HepG2 (cell line): ENCODE measurements around the gene KCNQ1OT1. TPM values are rescaled to one million over a fixed set of nuclear protein-coding genes. Genes with fewer than 3 reads are reported as not detected.

Source experiments
- ATF7 ChIP-seq, 2 experiments: fragments of 450-650 bp in 1 of 2; sonication (generic) in 1 of 2; formaldehyde crosslinking in 1 of 2; IDR thresholded peaks; 2 replicates each; pipeline versions ENCODE4 v1.4.0 to v1.6.1; 2016 to 2020; ENCODE audit warnings: antibody characterized with exemption in 1 of 2, mild to moderate bottlenecking in 1 of 2, missing genetic modification reagents in 1 of 2
- DR1 ChIP-seq: sonication (generic); formaldehyde crosslinking; IDR thresholded peaks from 2 replicates; pipeline ENCODE4 v1.8.0; 2021; ENCODE audit warnings: mild to moderate bottlenecking, missing genetic modification reagents, inconsistent platforms
- FOSL2 ChIP-seq: sonication (generic); formaldehyde crosslinking; IDR thresholded peaks from 2 replicates; pipeline ENCODE4 v1.4.0; 2020; ENCODE audit warnings: missing genetic modification reagents
- HCFC1 ChIP-seq: fragments of 150-350 bp; IDR thresholded peaks from 2 replicates; pipeline ENCODE4 v1.6.1; 2014; ENCODE audit warnings: low read depth, low read length
- IRF2 ChIP-seq: IDR thresholded peaks from 2 replicates; pipeline ENCODE4 v1.6.1; 2018; ENCODE audit warnings: missing genetic modification reagents, missing compliant biosample characterization
- JARID2 ChIP-seq: sonication (generic); formaldehyde crosslinking; IDR thresholded peaks from 2 replicates; pipeline ENCODE4 v1.8.1; 2023; ENCODE audit warnings: missing genetic modification reagents, inconsistent platforms; ENCODE audit not compliant: insufficient replicate concordance
- KDM3A ChIP-seq: IDR thresholded peaks from 2 replicates; pipeline ENCODE4 v1.6.1; 2018; ENCODE audit warnings: low read depth, missing compliant biosample characterization
- NAIF1 ChIP-seq: sonication (generic); formaldehyde crosslinking; IDR thresholded peaks from 2 replicates; pipeline ENCODE4 v1.5.0; 2020; ENCODE audit warnings: mild to moderate bottlenecking, missing genetic modification reagents, borderline replicate concordance
- NKX3-1 ChIP-seq: sonication (generic); formaldehyde crosslinking; IDR thresholded peaks from 2 replicates; pipeline ENCODE4 v1.5.0; 2020; ENCODE audit warnings: missing genetic modification reagents
- PHF20 ChIP-seq: sonication (generic); formaldehyde crosslinking; IDR thresholded peaks from 2 replicates; pipeline ENCODE4 v1.5.0; 2020; ENCODE audit warnings: mild to moderate bottlenecking, missing genetic modification reagents
- PHF5A ChIP-seq: IDR thresholded peaks from one replicate; pipeline ENCODE4 v1.6.1; 2018; ENCODE audit warnings: low read depth, missing genetic modification reagents; ENCODE audit not compliant: unreplicated experiment
- POLR2A ChIP-seq, 2 experiments: IDR thresholded peaks; 2 replicates each; pipeline ENCODE4 v1.6.1; 2011; ENCODE audit warnings: low read depth in 2 of 2, low read length in 2 of 2, mild to moderate bottlenecking in 1 of 2, moderate library complexity in 1 of 2; ENCODE audit not compliant: insufficient read depth in 1 of 2
- RNF2 ChIP-seq: fragments of 450-650 bp; conservative IDR thresholded peaks from 2 replicates; pipeline ENCODE4 v1.6.1; 2016; ENCODE audit warnings: low read depth
- SP2 ChIP-seq: sonication (generic); formaldehyde crosslinking; IDR thresholded peaks from 2 replicates; pipeline ENCODE4 v1.5.1; 2020; ENCODE audit warnings: mild to moderate bottlenecking, missing genetic modification reagents
- SP4 ChIP-seq: sonication (generic); formaldehyde crosslinking; IDR thresholded peaks from 2 replicates; pipeline ENCODE4 v1.8.1; 2023; ENCODE audit warnings: mild to moderate bottlenecking, missing genetic modification reagents
- SRF ChIP-seq: IDR thresholded peaks from 2 replicates; pipeline ENCODE4 v1.6.1; 2011; ENCODE audit warnings: mild to moderate bottlenecking, low read depth, low read length, moderate library complexity
- ZFY ChIP-seq: sonication (generic); formaldehyde crosslinking; IDR thresholded peaks from 2 replicates; pipeline ENCODE4 v1.4.0; 2020; ENCODE audit warnings: missing genetic modification reagents
- ZNF232 ChIP-seq: sonication (generic); formaldehyde crosslinking; IDR thresholded peaks from 2 replicates; pipeline ENCODE4 v1.4.0; 2020; ENCODE audit warnings: missing genetic modification reagents, borderline replicate concordance
- ZNF460 ChIP-seq: sonication (generic); formaldehyde crosslinking; IDR thresholded peaks from 2 replicates; pipeline ENCODE4 v1.5.1; 2020; ENCODE audit warnings: missing genetic modification reagents, mild to moderate bottlenecking, borderline replicate concordance
- ZNF567 ChIP-seq: sonication (generic); formaldehyde crosslinking; IDR thresholded peaks from 2 replicates; pipeline ENCODE4 v1.8.1; 2023; ENCODE audit warnings: mild to moderate bottlenecking, missing genetic modification reagents, borderline replicate concordance
- polyA plus RNA-seq, 8 experiments: library from polyadenylated mRNA; depleted of rRNA in 3 of 8; stranded (reverse) in 7 of 8; unstranded in 1 of 8; fragments of >200 nt; fragmentation: Illumina TruSeq in 4 of 8; extraction: Trizol in 4 of 8; gene quantifications; 2 replicates each; pipeline versions ENCODE4 v1.2.1 to v1.2.3, GENCODE V29; 2011 to 2016; ENCODE audit warnings: low read depth in 4 of 8, missing spikeins in 1 of 8, mixed read lengths in 1 of 8; ENCODE audit not compliant: insufficient read depth in 1 of 8
- total RNA-seq, 5 experiments: library from RNA; depleted of rRNA; stranded (reverse); fragments of >200 nt; fragmentation: Illumina TruSeq; extraction: Trizol; gene quantifications; 2 replicates each; pipeline ENCODE4 v1.2.3, GENCODE V29; 2016; ENCODE audit warnings: low read depth in 1 of 5
- TF ChIP-seq, protein P1 (sequence below): sonication (generic); formaldehyde crosslinking; IDR thresholded peaks from 2 replicates; pipeline ENCODE4 v1.4.0; 2020; ENCODE audit warnings: missing genetic modification reagents, borderline replicate concordance
- TF ChIP-seq, protein P2 (sequence below): sonication (generic); formaldehyde crosslinking; IDR thresholded peaks from 2 replicates; pipeline ENCODE4 v1.8.0; 2023; ENCODE audit warnings: mild to moderate bottlenecking, missing genetic modification reagents
- TF ChIP-seq, protein P3 (sequence below): sonication (generic); formaldehyde crosslinking; IDR thresholded peaks from 2 replicates; pipeline ENCODE4 v1.9.0; 2022; ENCODE audit warnings: low read depth, missing genetic modification reagents

KCNQ1OT1 gene
- total and polyA plus RNA-seq, 2 of the 13 experiments (the other 11 are each of a cell fraction or from before 2014, with no cell fraction given), result 1.3 to 18.9 TPM

DNA sequence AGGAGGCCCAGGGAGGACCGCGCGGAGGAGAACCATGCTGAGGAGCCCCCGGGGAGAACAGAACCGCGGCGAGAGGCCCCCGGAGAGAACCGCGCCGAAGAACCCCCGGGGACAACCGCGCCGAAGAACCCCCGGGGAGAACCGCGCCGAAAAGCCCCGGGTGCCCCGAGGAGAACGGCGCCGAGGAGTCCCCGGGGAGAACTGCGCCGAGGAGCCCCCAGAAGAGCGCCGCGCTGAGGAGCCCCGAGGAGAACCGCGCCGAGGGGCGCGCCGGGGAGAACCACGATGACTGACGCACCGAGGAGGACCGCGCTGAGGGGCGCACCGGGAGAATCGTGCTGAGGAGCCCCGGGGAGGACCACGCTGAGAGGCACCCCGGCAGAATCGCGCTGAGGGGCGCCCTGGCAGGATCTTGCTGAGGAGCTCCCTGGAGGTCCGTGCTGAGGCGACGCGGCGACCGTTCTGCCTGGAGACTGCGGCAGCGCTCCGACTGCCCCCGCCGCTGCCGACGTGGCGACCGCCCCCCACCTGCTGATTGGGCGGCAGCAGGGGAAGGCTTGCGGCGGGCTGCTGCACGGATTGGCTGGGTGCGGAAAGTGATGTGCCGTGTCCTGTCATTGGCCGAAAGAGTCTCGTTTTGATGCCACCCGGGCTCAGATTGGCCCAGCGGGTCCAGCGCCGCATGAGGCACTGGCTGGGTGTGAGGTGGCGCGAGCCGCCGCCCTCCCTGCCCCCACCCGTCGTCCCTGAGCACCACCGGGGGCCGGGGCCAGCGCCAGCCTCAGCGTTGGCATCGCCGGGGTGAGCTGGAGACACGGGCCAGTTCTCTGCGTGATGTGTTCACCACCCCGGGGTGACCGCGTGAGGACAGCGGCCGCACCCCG is at the start of gene KCNQ1OT1 (continued):
- TF ChIP-seq, protein P1, sequence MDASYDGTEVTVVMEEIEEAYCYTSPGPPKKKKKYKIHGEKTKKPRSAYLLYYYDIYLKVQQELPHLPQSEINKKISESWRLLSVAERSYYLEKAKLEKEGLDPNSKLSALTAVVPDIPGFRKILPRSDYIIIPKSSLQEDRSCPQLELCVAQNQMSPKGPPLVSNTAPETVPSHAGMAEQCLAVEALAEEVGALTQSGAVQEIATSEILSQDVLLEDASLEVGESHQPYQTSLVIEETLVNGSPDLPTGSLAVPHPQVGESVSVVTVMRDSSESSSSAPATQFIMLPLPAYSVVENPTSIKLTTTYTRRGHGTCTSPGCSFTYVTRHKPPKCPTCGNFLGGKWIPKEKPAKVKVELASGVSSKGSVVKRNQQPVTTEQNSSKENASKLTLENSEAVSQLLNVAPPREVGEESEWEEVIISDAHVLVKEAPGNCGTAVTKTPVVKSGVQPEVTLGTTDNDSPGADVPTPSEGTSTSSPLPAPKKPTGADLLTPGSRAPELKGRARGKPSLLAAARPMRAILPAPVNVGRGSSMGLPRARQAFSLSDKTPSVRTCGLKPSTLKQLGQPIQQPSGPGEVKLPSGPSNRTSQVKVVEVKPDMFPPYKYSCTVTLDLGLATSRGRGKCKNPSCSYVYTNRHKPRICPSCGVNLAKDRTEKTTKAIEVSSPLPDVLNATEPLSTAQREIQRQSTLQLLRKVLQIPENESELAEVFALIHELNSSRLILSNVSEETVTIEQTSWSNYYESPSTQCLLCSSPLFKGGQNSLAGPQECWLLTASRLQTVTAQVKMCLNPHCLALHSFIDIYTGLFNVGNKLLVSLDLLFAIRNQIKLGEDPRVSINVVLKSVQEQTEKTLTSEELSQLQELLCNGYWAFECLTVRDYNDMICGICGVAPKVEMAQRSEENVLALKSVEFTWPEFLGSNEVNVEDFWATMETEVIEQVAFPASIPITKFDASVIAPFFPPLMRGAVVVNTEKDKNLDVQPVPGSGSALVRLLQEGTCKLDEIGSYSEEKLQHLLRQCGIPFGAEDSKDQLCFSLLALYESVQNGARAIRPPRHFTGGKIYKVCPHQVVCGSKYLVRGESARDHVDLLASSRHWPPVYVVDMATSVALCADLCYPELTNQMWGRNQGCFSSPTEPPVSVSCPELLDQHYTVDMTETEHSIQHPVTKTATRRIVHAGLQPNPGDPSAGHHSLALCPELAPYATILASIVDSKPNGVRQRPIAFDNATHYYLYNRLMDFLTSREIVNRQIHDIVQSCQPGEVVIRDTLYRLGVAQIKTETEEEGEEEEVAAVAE (CRISPR knock-in tag), result peak; percentile 91
- TF ChIP-seq SP4 (CRISPR knock-in tag) (peak; percentile 93), PHF5A (CRISPR knock-in tag) (peak; percentile 19), SP2 (peak; percentile 86), DR1 (CRISPR knock-in tag) (peak; percentile 100), KDM3A (peak; percentile 52; the same call in 1 of the 2 replicates), FOSL2 (CRISPR knock-in tag) (peak; percentile 65), PHF20 (CRISPR knock-in tag) (no peak; the same call in 1 of the 2 replicates), ZNF567 (0 out of 2 replicates have a peak, but pooled peaks have one; percentile 23), SRF (no peak), IRF2 (CRISPR knock-in tag) (peak; percentile 75), ATF7 (IDR thresholded peaks at IDR 0.05) (no peak), ATF7 (CRISPR knock-in tag; IDR thresholded peaks at IDR 0.05) (no peak), RNF2 (0 out of 2 replicates have a peak, but pooled peaks have one; percentile 28), HCFC1 (no peak), NKX3-1 (CRISPR knock-in tag) (peak; percentile 85), JARID2 (CRISPR knock-in tag) (no peak), POLR2A (IDR thresholded peaks at IDR 0.05; ENCODE audit: insufficient read depth in 1 of 2, low read depth in 2 of 2, low read length in 2 of 2) (peak in 1 of 2 experiments; percentile 99; a peak in 2 of 4 replicates), ZFY (CRISPR knock-in tag) (peak; percentile 83), ZNF232 (CRISPR knock-in tag) (peak; percentile 85; the same call in 1 of the 2 replicates), ZNF460 (CRISPR knock-in tag) (no peak), NAIF1 (CRISPR knock-in tag) (0 out of 2 replicates have a peak, but pooled peaks have one; percentile 60)
- TF ChIP-seq, protein P2, sequence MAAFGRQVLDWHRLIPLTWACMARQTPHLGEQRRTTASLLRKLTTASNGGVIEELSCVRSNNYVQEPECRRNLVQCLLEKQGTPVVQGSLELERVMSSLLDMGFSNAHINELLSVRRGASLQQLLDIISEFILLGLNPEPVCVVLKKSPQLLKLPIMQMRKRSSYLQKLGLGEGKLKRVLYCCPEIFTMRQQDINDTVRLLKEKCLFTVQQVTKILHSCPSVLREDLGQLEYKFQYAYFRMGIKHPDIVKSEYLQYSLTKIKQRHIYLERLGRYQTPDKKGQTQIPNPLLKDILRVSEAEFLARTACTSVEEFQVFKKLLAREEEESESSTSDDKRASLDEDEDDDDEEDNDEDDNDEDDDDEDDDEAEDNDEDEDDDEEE, result peak; percentile 98
- TF ChIP-seq, protein P3, sequence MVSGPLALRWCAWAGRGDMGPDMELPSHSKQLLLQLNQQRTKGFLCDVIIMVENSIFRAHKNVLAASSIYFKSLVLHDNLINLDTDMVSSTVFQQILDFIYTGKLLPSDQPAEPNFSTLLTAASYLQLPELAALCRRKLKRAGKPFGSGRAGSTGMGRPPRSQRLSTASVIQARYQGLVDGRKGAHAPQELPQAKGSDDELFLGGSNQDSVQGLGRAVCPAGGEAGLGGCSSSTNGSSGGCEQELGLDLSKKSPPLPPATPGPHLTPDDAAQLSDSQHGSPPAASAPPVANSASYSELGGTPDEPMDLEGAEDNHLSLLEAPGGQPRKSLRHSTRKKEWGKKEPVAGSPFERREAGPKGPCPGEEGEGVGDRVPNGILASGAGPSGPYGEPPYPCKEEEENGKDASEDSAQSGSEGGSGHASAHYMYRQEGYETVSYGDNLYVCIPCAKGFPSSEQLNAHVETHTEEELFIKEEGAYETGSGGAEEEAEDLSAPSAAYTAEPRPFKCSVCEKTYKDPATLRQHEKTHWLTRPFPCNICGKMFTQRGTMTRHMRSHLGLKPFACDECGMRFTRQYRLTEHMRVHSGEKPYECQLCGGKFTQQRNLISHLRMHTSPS (CRISPR knock-in tag), result peak; percentile 99
